HG03159 (cell line): Measurements from ENCODE around the gene MYO1A.
"Not testable (repeated sequence)": the region's sequence is repeated elsewhere in the genome, so short reads cannot be mapped to it uniquely, and the experiment has no call there.

Experiments used
- ATAC-seq: cut with Tn5 transposase; IDR thresholded peaks from one replicate; pipeline ENCODE4 v1.9.1; 2021; ENCODE audit warnings: mild to moderate bottlenecking, moderate library complexity; ENCODE audit not compliant: unreplicated experiment

The MYO1A gene

GRCh38 chr12:56996793-56997545 is 53.0 kb downstream of the MYO1A start:
- no peak for ATAC-seq

DNA sequence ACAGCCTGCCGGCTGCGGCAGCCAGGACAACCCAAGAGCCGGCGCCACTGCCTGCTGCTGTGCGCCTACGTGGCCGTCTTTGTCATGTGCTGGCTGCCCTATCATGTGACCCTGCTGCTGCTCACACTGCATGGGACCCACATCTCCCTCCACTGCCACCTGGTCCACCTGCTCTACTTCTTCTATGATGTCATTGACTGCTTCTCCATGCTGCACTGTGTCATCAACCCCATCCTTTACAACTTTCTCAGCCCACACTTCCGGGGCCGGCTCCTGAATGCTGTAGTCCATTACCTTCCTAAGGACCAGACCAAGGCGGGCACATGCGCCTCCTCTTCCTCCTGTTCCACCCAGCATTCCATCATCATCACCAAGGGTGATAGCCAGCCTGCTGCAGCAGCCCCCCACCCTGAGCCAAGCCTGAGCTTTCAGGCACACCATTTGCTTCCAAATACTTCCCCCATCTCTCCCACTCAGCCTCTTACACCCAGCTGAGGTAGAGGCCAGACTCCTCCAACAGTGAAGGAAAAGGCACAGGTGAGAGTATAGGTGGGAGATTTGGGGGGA is 53.9 kb downstream of the MYO1A start:
- ATAC-seq = no peak

DNA sequence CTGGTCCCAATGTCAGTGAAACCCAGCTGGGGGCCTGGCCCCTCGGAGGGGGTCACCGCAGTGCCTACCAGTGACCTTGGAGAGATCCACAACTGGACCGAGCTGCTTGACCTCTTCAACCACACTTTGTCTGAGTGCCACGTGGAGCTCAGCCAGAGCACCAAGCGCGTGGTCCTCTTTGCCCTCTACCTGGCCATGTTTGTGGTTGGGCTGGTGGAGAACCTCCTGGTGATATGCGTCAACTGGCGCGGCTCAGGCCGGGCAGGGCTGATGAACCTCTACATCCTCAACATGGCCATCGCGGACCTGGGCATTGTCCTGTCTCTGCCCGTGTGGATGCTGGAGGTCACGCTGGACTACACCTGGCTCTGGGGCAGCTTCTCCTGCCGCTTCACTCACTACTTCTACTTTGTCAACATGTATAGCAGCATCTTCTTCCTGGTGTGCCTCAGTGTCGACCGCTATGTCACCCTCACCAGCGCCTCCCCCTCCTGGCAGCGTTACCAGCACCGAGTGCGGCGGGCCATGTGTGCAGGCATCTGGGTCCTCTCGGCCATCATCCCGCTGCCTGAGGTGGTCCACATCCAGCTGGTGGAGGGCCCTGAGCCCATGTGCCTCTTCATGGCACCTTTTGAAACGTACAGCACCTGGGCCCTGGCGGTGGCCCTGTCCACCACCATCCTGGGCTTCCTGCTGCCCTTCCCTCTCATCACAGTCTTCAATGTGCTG is 54.6 kb downstream of the MYO1A start:
- ATAC-seq = no peak

DNA sequence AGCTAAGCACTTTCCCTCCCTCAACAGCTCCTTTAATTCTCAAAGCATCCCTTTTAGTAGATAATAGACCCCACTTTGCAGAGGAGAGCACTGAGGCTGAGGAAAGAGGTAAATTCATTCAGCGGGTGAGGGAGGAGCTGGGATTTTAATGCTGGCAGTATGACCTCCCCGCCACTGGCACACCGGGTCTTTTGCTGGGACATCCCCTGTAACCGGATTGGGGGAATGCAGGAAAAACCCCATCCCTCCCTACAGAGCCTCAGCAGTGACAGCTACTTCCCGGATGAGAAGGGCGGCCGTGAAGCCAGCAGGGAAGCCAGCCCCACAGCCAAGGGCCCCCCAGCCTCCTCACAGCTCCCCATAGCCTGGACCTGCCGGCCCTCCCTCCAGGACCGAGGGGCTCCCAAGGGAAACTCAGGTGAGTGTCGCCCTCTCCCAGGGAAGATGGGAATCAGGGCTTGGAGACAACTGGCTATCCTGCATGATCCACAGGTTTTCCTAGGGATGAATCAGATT is 55.6 kb downstream of the MYO1A start:
- no peak for ATAC-seq

GRCh38 chr12:56993346-56993745 is 56.6 kb downstream of the MYO1A start:
- no peak for ATAC-seq

DNA sequence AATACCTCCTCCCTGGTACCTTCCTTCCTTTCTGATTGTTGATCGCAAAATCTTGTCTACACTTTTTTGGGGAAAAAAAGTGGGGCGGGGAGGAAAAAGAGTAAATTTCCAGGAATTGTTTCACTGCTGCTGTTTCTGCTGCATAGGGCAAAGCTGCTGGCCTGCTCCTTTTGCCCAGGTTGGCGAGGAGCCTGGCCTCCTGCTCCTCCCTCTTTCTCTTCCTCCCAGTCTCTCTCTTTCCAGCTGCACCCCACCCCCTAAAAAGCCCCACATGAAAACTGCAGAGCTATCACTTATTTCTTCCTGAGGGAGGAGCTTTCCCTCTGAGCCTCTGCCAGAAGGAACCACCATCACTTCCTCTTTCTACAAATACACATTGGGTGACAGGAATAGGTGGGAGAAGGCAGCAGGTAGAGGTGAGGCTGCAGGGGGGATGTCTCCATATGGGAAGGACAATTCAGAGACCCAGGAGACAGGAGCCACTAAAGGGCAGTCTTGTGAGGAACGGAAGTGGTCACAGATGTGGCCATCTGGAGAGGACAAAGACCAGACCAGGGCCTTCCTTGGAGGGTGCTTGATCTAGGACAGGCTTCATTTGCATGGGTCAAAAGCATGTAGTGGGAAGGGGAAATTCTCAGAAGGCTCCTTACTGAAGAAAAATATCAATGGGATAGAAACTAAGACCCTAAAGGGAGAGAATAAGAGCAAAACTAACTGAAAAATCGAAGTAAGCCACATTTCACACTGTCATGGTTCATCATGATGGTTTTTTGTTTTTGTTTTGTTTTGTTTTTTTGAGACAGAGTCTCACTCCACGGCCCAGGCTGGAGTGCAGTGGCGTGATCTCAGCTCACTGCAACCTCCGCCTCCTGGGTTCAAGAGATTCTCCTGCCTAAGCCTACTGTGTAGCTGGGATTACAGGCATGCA is 58.3 kb downstream of the MYO1A start:
- no peak for ATAC-seq

GRCh38 chr12:56990648-56991318 is 59.1 kb downstream of the MYO1A start:
- ATAC-seq = no peak

- ATAC-seq = no peak
Observed at GRCh38 chr12:56989861-56990610, 59.9 kb downstream of the MYO1A start.

DNA sequence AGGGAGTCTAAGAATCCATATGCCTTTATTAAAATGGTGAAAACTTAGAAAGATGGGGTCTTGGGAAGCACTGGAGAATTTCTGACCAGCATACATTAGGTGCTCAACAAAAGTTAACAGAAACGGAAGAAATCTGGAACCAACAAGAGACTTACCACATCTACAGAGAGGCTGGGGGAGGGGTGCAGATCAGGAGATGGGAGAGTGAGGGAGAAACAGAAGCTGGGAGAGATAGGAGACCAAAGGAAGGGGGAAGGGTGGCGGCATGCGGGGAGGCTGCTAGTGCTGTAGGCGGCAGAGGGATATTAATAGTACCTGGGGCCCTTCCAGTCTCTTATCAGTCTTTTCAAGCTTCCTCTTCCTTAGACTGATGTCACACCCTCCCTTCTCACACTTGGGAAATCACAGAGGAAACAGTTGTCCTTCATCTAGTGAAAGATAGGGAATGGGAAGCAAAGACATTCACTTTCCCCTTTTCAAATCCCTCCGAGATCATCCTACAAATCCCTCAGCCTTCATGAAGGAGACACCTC is 61.7 kb downstream of the MYO1A start:
- ATAC-seq = no peak

DNA sequence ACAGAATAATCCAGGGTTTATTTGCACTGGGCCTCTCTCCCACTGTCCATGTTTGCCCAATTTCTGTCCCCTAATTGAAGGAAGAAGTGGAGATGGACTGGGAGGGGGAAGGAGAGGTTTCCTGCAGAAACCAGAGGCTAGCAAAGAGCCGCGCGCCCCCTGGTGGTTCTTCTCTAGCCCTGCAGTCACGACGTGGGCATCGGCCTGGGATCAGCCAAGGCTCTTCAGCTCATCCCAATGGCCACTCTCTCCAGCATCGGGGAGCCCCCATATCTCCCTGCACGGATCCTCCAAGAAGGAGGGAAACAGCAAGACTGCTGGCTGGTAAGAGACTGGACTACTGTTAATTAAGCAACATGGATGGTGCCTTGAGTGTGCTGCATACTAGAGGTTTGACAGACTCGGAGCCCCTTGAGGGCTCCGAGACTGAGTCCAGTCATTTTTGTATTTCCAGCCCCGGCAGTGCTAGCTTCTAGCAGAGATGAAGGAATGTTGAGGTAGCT is 62.3 kb downstream of the MYO1A start:
- ATAC-seq = no peak

DNA sequence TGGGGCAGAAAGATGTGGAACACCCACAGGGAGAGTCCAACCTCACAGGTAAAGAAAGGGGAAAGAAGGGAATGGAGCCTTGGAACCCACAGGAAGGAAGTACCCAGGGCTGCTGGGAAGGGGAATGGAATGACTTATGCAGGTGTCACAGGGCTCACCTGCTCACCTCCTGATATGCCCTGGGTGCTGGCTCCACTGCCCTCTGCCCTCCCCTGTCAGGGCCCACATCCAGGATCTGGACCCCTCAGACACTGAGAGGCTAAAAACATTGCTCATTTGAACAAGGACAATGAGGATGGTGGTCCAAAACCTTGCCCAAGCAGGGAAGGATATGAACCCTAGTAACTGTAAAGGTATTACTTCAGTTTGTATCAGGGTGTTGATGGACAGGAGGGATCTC is 62.9 kb downstream of the MYO1A start:
- no peak for ATAC-seq

DNA sequence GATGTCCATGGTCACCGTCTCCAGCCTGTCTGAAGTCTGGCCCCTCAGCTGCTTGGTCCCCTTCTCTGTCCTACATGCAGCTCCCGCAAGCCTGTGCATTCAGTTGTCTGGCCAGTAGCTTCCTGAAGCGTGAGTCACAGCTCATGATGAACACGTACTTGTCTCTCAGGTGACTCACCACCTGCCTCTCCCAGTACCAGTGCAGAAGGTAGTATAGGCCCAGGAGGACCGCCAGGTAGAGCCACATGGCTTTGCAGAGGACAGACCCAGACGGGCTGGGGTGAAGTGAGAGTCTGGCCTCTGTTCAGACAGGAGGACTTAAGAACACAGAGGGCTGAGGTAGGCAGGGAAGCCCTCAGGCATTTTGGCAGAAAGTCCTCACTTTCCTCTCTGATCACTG is 64.2 kb downstream of the MYO1A start:
- not testable (repeated sequence) for ATAC-seq

- ATAC-seq = no peak
Observed at GRCh38 chr12:56983386-56983785, 66.5 kb downstream of the MYO1A start.

GRCh38 chr12:56982578-56983236 is 67.2 kb downstream of the MYO1A start:
- not testable (repeated sequence) for ATAC-seq

- ATAC-seq = no peak
Observed at GRCh38 chr12:56980941-56981530, 68.9 kb downstream of the MYO1A start.

DNA sequence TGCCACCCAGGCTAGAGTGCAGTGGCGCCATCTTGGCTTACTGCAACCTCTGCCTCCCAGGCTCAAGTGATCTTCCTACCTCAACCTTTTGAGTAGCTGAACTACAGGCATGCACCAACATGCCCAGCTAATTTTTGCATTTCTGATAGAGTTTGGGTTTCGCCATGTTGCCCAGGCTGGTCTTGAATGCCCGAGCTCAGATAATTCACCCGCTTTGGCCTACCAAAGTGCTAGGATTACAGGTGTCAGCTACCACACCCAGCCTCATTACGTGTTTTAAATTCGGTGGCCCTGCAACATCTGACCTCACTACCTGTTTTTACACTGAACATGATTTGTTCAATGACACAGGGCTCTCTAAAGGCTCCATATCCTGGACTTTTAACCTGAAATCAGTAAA is 69.7 kb downstream of the MYO1A start:
- no peak for ATAC-seq

DNA sequence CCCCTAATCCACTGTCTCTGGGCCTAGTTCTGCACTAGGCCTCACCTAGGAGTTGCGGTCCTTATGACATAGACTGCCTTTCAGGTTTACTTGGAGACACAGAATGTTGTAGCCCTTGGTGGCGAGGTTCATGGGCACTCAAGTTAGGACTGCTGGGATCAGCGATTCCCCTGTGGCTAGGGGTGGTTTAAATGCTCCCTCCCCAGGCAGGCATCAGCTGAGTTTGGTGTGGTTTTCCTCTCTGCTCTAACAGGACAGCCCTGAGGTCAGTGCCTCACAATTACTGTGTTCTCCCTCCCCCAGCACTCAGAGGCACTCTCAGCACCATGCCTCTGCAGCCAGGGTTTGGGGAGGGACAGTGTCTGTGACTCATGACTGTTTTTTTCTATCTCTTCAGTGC is 70.3 kb downstream of the MYO1A start:
- no peak for ATAC-seq
